Mesenchymal stem cell (in vitro differentiated cells and primary cell): ENCODE measurements around the gene SLC12A5.

Experiments used
- DNase-seq: peaks from one replicate; pipeline ENCODE4 v3.0.0-alpha.2; 2013
- H2AFZ ChIP-seq: one replicate; pipeline ENCODE4 v1.6.1; 2013; ENCODE audit warnings: low read depth, mild to moderate bottlenecking, control low read depth, inconsistent platforms, low read length, moderate library complexity
- H2AK5ac ChIP-seq: 2 replicates; pipeline ENCODE4 v1.6.1; 2013; ENCODE audit warnings: low read length, moderate library complexity, mild to moderate bottlenecking, inconsistent platforms; ENCODE audit not compliant: severe bottlenecking
- H2BK120ac ChIP-seq: one replicate; pipeline ENCODE4 v1.6.1; 2013; ENCODE audit warnings: low read depth, mild to moderate bottlenecking, inconsistent platforms, low read length, moderate library complexity
- H2BK12ac ChIP-seq, 2 experiments: one replicate each; pipeline ENCODE4 v1.6.1; 2013; ENCODE audit warnings: inconsistent platforms in 2 of 2, low read length in 2 of 2, mild to moderate bottlenecking in 2 of 2, moderate library complexity in 2 of 2, control low read depth in 1 of 2
- H2BK15ac ChIP-seq: one replicate; pipeline ENCODE4 v1.6.1; 2013; ENCODE audit warnings: mild to moderate bottlenecking, low read depth, inconsistent platforms; ENCODE audit not compliant: poor library complexity, severe bottlenecking
- H2BK5ac ChIP-seq: 2 replicates; pipeline ENCODE4 v1.6.1; 2013; ENCODE audit warnings: low read depth, mild to moderate bottlenecking, low read length, control low read depth, inconsistent platforms; ENCODE audit not compliant: poor library complexity, severe bottlenecking
- H3K14ac ChIP-seq, 2 experiments: one replicate each; pipeline ENCODE4 v1.6.1; 2013; ENCODE audit warnings: inconsistent platforms in 2 of 2, low read length in 2 of 2, control low read depth in 1 of 2, mild to moderate bottlenecking in 1 of 2, moderate library complexity in 1 of 2
- H3K18ac ChIP-seq, 2 experiments: one replicate each; pipeline ENCODE4 v1.6.1; 2013; ENCODE audit warnings: inconsistent platforms in 2 of 2, low read length in 2 of 2, control low read depth in 1 of 2, low read depth in 1 of 2, mild to moderate bottlenecking in 1 of 2
- H3K23ac ChIP-seq, 2 experiments: one replicate each; pipeline ENCODE4 v1.6.1; 2013; ENCODE audit warnings: inconsistent platforms in 2 of 2, low read length in 2 of 2, mild to moderate bottlenecking in 2 of 2, moderate library complexity in 2 of 2, control low read depth in 1 of 2
- H3K27ac ChIP-seq: 2 replicates; pipeline ENCODE4 v1.5.1; 2013; ENCODE audit warnings: mild to moderate bottlenecking, moderate library complexity, low read length, control low read depth, inconsistent platforms; ENCODE audit not compliant: poor library complexity, severe bottlenecking
- H3K27me3 ChIP-seq, 2 experiments: 2 replicates each; pipeline versions ENCODE4 v1.6.1 to v1.7.0; 2013; ENCODE audit warnings: low read length in 2 of 2, mild to moderate bottlenecking in 2 of 2, moderate library complexity in 2 of 2, control low read depth in 1 of 2, inconsistent platforms in 1 of 2; ENCODE audit not compliant: control insufficient read depth in 1 of 2, insufficient read depth in 1 of 2
- H3K36me3 ChIP-seq, 2 experiments: 2 replicates each; pipeline versions ENCODE4 v1.6.1 to v1.7.0; 2013; ENCODE audit warnings: low read length in 2 of 2, control low read depth in 1 of 2, inconsistent platforms in 1 of 2, low read depth in 1 of 2, mild to moderate bottlenecking in 1 of 2; ENCODE audit not compliant: insufficient read depth in 2 of 2, control insufficient read depth in 1 of 2
- H3K4ac ChIP-seq, 2 experiments: one replicate each; pipeline ENCODE4 v1.6.1; 2013; ENCODE audit warnings: inconsistent platforms in 2 of 2, low read length in 2 of 2, mild to moderate bottlenecking in 2 of 2, moderate library complexity in 2 of 2, control low read depth in 1 of 2, low read depth in 1 of 2
- H3K4me1 ChIP-seq: 2 replicates; pipeline ENCODE4 v1.6.1; 2013; ENCODE audit warnings: low read depth, low read length, control low read depth; ENCODE audit not compliant: control insufficient read depth, insufficient read depth
- H3K4me2 ChIP-seq: 2 replicates; pipeline ENCODE4 v1.6.1; 2013; ENCODE audit warnings: low read length, mild to moderate bottlenecking, inconsistent platforms; ENCODE audit not compliant: poor library complexity, severe bottlenecking
- H3K4me3 ChIP-seq, 2 experiments: 2 replicates each; pipeline versions ENCODE4 v1.5.1 to v1.7.0; 2013; ENCODE audit warnings: low read length in 2 of 2, mild to moderate bottlenecking in 2 of 2, control low read depth in 1 of 2, low read depth in 1 of 2; ENCODE audit not compliant: insufficient read depth in 1 of 2
- H3K79me1 ChIP-seq: replicated peaks from 2 replicates; pipeline ENCODE4 v1.6.1; 2013; ENCODE audit warnings: mild to moderate bottlenecking, control low read depth, low read length, inconsistent platforms; ENCODE audit not compliant: poor library complexity, severe bottlenecking
- H3K9ac ChIP-seq: 2 replicates; pipeline ENCODE4 v1.7.0; 2013; ENCODE audit warnings: mild to moderate bottlenecking, low read length, moderate library complexity
- H3K9me3 ChIP-seq: 2 replicates; pipeline ENCODE4 v1.7.0; 2013; ENCODE audit warnings: mild to moderate bottlenecking, low read length; ENCODE audit not compliant: control insufficient read depth
- H4K8ac ChIP-seq: one replicate; pipeline ENCODE4 v1.6.1; 2013; ENCODE audit warnings: inconsistent platforms, mild to moderate bottlenecking, low read length, moderate library complexity
- H4K91ac ChIP-seq: one replicate; pipeline ENCODE4 v1.6.1; 2013; ENCODE audit warnings: mild to moderate bottlenecking, low read length, inconsistent platforms
- WGBS: methylation state at CpG from one replicate; pipeline ENCODE4 v1.1.7; 2013; ENCODE audit warnings: mixed read lengths; 5-methylcytosine and 5-hydroxymethylcytosine counted together

SLC12A5 gene

GRCh38 chr20:46083531-46084061 is 54.6 kb downstream of the SLC12A5 start:
- H4K91ac ChIP-seq: no peak overlapping the region
- H2AFZ ChIP-seq: no peak overlapping the region
- H3K79me1 ChIP-seq: peaks cover 7% of the 10 kb centered on the region
- WGBS: no CpG with 5 or more reads among the region's 1 CpG
- H2BK12ac ChIP-seq: no peak overlapping the region
- no peak overlapping the region for H3K9ac ChIP-seq
- no peak overlapping the region for H3K4ac ChIP-seq
- no peak overlapping the region for H3K23ac ChIP-seq
- no peaks in the 10 kb centered on the region for H3K9me3 ChIP-seq
- H3K14ac ChIP-seq: no peak overlapping the region
- no peak overlapping the region for H3K4me2 ChIP-seq
- H3K18ac ChIP-seq: no peak overlapping the region
- H2BK15ac ChIP-seq: no peak overlapping the region
- DNase-seq: no peak
- H2AK5ac ChIP-seq: no peak overlapping the region
- H2BK5ac ChIP-seq: no peak overlapping the region
- no peak overlapping the region for H3K4me3 ChIP-seq
- H3K27me3 ChIP-seq: no peaks in the 10 kb centered on the region
- H2BK120ac ChIP-seq: no peak overlapping the region
- no peak overlapping the region for H3K27ac ChIP-seq
- H3K4me1 ChIP-seq: peaks cover 9% of the 10 kb centered on the region
- H4K8ac ChIP-seq: no peak overlapping the region
- peaks cover 6 to 12% of the 10 kb centered on the region in 2 experiments for H3K36me3 ChIP-seq

GRCh38 chr20:46084805-46085178 is 55.8 kb downstream of the SLC12A5 start:
- H3K14ac ChIP-seq: no peak overlapping the region
- no peak overlapping the region for H2BK12ac ChIP-seq
- H2BK15ac ChIP-seq: no peak overlapping the region
- no peak overlapping the region for H2BK5ac ChIP-seq
- no peak for DNase-seq
- no peak overlapping the region for H3K4me3 ChIP-seq
- H3K9me3 ChIP-seq: no peaks in the 10 kb centered on the region
- H3K4me1 ChIP-seq: peaks cover 9% of the 10 kb centered on the region
- no peak overlapping the region for H4K91ac ChIP-seq
- H3K4me2 ChIP-seq: no peak overlapping the region
- no peak overlapping the region for H4K8ac ChIP-seq
- H2BK120ac ChIP-seq: no peak overlapping the region
- H2AFZ ChIP-seq: no peak overlapping the region
- H3K27me3 ChIP-seq: no peaks in the 10 kb centered on the region
- peaks cover 0 to under 1% of the 10 kb centered on the region in 2 experiments for H3K36me3 ChIP-seq
- H3K23ac ChIP-seq: no peak overlapping the region
- H2AK5ac ChIP-seq: no peak overlapping the region
- H3K79me1 ChIP-seq: no peaks in the 10 kb centered on the region
- WGBS: 85% methylated on average over 3 of the region's 3 CpGs
- no peak overlapping the region for H3K18ac ChIP-seq
- H3K9ac ChIP-seq: no peak overlapping the region
- no peak overlapping the region for H3K27ac ChIP-seq
- H3K4ac ChIP-seq: no peak overlapping the region

GRCh38 chr20:46085179-46085851 is 56.3 kb downstream of the SLC12A5 start:
- WGBS: 24% methylated on average over 3 of the region's 4 CpGs
- H3K23ac ChIP-seq: no peak overlapping the region
- H3K27me3 ChIP-seq: no peaks in the 10 kb centered on the region
- H2BK5ac ChIP-seq: no peak overlapping the region
- H2BK12ac ChIP-seq: no peak overlapping the region
- no peaks in the 10 kb centered on the region for H3K9me3 ChIP-seq
- no peak overlapping the region for H4K91ac ChIP-seq
- H2BK120ac ChIP-seq: no peak overlapping the region
- H4K8ac ChIP-seq: no peak overlapping the region
- no peaks in the 10 kb centered on the region for H3K79me1 ChIP-seq
- no peaks in the 10 kb centered on the region for H3K36me3 ChIP-seq
- no peak overlapping the region for H3K4me2 ChIP-seq
- H3K4me1 ChIP-seq: peaks cover 9% of the 10 kb centered on the region
- no peak overlapping the region for H3K27ac ChIP-seq
- H3K14ac ChIP-seq: no peak overlapping the region
- no peak overlapping the region for H3K18ac ChIP-seq
- no peak overlapping the region for H3K4me3 ChIP-seq
- no peak overlapping the region for H2AK5ac ChIP-seq
- H3K9ac ChIP-seq: no peak overlapping the region
- no peak overlapping the region for H2BK15ac ChIP-seq
- no peak overlapping the region for H2AFZ ChIP-seq
- H3K4ac ChIP-seq: no peak overlapping the region
- peak; percentile 61 for DNase-seq

- no peaks in the 10 kb centered on the region for H3K36me3 ChIP-seq
- no peak overlapping the region for H2AK5ac ChIP-seq
- no peak overlapping the region for H3K18ac ChIP-seq
- H3K9ac ChIP-seq: peak overlapping the region; percentile 97
- H3K4me2 ChIP-seq: no peak overlapping the region
- H3K4ac ChIP-seq: no peak overlapping the region
- no peaks in the 10 kb centered on the region for H3K27me3 ChIP-seq
- H2BK12ac ChIP-seq: no peak overlapping the region
- H3K79me1 ChIP-seq: no peaks in the 10 kb centered on the region
- no peak overlapping the region for H2BK5ac ChIP-seq
- H2BK120ac ChIP-seq: no peak overlapping the region
- no peak overlapping the region for H4K8ac ChIP-seq
- 90% methylated on average over 6 of the region's 8 CpGs for WGBS
- H3K14ac ChIP-seq: no peak overlapping the region
- no peak overlapping the region for H2BK15ac ChIP-seq
- H3K4me1 ChIP-seq: peaks cover 9% of the 10 kb centered on the region
- no peak overlapping the region for H3K23ac ChIP-seq
- H2AFZ ChIP-seq: no peak overlapping the region
- no peak overlapping the region for H3K4me3 ChIP-seq
- H3K27ac ChIP-seq: no peak overlapping the region
- peak; percentile 22 for DNase-seq
- no peak overlapping the region for H4K91ac ChIP-seq
- H3K9me3 ChIP-seq: no peaks in the 10 kb centered on the region
Observed at GRCh38 chr20:46087161-46087560, 58.1 kb downstream of the SLC12A5 start.
